NCI-H446 (cell line): ENCODE results near the gene RAE1.
A peak's percentile ranks its signal among the peaks of the same experiment; 100 is the strongest.

ENCODE experiments used
- DNase-seq, 2 experiments: peaks; one replicate each; lab custom pipeline; 2025; lab: John Stamatoyannopoulos, UW

Gene RAE1

GRCh38 chr20:57372157-57372556 lies 21.1 kb downstream of the RAE1 start:
- no peak for DNase-seq

DNA sequence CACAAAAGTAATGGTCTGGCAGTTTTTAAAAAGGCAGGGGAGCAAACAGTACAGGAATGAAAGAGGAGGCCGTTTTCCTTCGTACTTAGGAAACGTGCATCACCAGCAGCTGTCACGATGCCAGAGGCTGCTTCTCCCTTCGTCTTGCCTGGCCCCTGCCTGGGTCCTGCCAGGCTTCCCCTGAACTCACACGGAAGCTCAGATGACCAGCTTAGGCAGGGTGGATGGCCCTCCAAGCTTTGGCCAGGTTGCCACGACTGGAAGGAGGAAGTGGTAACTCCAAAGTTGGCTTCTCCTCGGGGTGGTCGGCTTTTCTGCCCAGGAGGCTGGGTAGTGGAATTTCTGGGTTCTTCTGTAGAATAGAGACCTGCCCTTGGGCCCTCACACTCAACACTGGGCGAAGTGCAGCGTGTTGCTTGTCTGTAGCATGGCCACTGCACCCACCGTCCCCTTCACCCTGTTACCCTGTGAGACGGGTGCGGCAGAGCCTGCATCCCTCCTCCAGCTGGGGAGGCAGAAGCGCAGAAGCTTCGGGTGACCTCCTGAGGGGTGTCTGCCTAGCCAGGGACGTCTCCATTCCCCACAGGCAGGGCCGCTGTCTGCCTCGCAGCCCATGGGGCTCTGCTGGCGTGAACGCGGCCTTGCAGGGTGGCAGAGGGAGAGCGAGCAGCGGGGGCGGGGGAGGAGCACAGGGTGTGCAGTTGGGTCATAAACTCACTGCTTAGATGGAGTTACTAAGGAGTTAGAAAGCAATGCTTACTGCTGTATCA lies 21.7 kb downstream of the RAE1 start:
- DNase-seq: no peak

- DNase-seq: no peak
These were observed 23.4 kb downstream of the RAE1 start for GRCh38 chr20:57374343-57374930.

DNA sequence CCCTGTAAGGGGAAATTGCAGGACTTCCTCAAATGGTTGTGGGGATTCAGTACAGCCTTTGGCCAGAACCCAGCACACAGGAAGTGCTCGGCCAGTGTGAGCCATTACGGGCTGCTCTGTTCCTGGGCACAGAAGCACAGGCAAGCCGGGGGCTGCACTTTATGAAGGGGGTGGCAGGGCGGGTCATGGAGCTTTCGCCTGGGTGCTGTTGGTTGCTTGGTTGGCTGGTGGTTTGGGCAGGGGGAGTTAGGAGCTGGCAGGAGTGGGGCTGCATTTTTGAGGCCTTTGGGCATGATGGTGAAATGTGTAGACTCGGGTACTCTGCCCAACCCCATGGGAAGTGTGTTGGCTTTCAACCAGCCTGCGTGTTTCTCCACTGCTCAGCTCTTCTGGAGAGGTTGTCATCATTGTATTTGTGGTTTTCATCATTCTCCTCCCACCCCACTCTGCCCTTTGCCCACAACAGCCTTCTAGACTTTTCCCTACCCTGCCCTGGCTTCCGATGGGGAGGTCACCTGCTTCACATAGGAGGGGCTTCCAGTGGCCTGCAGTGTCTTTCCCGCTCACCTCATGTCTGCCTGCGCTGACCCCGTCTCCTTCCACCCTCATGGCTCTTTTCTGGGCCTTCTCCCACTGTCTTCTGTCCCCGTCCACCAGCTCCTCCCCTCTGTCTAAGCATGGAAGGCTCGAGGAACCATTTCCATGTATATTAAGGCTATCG lies 24.0 kb downstream of the RAE1 start:
- DNase-seq: no peak

GRCh38 chr20:57375652-57376230 lies 24.7 kb downstream of the RAE1 start:
- no peak for DNase-seq

- no peak for DNase-seq
These were observed 26.3 kb downstream of the RAE1 start for GRCh38 chr20:57377350-57377749.

DNA sequence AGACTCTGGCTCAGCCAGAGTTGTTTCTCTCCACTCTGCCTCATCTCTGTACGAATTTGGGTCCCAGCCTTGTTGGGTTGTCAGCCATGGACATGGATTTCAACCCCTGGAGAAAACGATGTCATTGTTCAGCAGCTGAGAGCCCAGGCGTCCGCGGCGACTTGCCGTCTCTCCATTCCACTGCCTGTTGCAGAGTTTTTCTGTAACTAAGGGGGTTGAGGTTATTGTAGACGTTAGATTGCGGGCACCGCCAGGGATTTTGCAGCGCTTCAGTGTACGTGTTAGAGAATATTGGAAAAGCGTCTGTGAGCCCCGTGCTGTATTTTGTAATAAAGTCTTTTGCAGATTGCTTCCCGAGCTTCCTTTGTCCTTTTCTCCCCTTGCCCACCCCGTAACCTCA lies 27.1 kb downstream of the RAE1 start:
- no peak for DNase-seq

DNA sequence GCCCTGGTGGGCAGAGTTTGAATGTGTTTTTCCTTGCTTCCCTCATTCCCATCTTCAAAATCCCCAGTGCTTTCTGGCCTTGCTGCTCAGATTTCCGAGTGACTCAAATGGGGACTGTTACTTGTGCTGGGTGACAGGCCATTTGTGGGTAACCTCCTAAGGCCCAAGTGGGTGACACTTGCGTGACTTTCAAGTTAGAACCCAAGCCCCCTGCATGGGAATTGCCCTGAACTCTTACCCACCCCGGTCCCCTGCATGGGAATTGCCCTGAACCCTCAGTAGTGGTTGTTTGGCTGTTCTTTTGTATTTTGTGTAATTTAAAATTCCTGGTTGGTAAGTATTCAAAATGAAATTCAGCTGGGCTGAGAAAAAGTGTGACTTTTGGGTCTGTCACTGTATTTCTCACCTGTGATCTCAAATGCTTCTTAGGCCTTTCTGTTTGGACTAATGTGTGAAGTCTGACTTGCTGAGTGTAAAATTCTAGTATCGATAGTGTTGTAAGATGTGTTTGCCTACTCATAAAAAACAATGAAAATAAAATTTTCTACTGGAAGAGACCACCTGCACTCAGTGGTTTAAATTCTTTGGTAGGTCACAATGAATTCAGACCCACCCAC lies 27.7 kb downstream of the RAE1 start:
- no peak for DNase-seq

- DNase-seq: no peak
These were observed 28.2 kb downstream of the RAE1 start for GRCh38 chr20:57379263-57379647.

DNA sequence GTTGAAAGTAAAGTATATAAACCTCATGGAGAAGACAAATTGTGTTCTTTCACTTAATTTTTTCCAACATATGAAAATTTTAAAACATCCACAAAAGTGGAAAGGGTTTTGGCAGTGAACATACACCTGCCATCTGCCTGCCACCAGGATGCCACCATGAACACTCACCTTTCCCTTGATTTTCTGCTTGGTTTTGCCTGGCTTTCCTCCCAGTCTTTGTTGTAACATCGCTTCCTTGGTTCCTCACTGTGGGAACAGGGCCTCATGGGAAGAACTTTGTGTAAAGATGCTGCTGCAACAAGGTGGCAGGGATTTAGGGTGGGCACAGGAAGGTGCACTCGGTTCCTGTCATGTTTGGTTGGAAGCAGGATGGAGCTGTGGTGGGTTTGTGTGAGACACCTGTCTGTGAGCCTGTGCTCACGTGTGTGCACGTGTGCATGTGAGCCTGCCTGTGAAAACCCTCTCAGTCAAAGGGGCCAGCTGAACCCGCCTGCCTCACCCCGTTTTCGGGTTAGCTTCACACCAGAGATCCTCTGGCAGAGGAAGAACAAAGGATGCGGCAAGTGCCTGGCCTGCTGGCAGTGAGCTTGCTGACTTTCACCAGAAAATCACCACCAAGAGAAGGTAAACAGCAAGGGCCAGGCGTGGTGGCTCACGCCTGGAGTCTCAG lies 29.2 kb downstream of the RAE1 start:
- no peak for DNase-seq

DNA sequence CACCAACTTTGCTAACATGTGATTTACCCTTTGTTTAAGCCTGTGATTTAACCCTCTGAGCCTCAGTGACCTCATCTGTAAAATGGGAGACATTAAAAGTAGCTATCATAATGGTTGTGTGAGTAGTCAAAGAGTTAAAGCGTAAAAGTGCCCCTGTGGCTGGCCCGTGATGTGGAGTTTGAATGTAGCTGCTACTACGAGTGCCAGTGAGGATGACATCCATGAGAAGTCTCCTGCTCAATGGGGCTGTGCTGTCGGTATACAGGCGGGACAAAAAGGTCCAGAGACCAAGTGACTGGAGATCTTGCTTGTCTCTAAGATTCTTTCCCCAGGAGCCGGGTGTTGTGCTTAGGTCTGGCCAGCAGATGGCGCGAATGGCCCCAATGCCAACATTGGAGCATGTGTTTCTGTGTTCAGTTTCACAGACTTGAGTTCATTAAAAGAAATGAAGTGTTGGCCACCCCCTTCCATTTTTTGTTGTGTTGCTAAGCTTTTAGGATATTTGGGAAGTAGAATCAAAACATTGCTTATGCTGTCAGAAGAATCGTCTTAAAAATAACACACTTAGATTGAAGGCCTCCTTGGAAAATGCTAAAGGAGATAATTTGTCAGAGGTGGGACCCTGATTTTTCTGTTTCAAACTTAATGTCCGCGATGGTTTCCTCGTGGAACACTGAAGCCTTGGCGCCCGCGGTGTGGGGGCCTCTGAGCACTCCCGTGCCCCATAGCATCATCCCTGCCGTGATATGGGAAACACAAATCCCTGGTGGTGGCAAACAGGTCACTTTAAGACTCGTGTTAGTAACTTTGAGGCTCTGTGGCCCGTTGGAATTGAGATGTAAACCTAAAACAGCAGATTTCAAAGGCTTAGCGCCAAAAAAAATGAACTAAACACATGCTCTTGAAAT lies 30.8 kb downstream of the RAE1 start:
- DNase-seq: peak; percentile 46 to 79

DNA sequence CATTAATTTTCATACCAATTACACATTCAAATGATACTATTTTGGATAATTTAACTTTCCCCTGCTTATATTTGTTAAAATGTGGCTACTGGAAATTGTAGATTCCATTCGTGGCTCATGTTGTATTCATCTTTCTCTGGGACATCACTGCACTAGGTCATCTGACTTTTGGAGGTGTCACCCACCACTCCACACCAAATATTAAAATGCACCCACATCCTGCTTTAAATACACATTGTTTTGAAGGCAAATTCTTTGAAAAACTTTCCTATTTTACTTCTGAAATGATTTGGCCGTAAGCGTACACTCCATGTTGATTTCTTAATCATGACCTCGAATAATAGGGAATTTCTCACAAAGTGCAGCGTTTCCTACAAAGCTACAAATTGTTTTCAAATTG lies 31.5 kb downstream of the RAE1 start:
- DNase-seq: no peak

DNA sequence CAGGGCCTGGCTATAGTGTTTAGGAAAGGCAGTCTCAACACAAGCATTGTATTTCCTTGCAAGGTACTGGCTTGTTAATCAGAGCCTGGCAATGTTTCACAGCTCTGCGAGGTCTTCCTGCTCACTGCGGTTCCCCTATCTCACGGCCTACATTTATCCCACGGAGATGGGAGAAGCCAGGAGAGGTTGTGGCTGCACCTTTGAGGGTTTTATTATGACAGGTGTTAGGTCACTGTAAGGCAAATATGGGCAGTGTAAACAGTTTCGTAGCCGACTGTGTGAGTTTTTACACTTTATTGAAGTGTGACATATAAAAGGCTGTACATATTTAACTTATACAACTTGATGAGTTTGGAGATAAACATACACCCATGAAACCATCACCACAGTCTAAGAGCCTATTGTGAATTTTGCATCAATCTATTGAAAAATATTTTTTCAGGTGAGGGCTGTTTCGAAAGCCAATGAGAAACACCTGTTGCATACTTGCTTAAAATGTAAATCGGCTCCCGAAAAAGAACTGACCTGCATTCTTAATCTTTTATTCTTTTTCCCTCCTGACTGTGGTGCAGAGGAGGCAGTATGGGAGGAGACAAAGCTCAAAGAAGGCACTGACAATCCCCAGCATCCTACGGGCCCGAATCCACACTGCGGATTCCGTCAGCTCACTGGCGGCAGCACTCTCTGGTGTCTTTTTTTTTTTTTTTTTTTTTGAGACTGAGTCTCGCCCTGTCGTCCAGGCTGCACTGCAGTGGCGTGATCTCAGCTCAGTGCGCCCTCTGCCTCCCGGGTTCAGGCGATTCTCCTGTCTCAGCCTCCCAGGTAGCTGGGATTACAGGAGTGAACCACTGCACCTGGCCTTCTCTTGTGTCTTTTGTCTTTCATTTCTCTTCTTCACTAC lies 32.6 kb downstream of the RAE1 start:
- DNase-seq: no peak

- no peak for DNase-seq
These were observed 33.4 kb downstream of the RAE1 start for GRCh38 chr20:57384486-57384885.

DNA sequence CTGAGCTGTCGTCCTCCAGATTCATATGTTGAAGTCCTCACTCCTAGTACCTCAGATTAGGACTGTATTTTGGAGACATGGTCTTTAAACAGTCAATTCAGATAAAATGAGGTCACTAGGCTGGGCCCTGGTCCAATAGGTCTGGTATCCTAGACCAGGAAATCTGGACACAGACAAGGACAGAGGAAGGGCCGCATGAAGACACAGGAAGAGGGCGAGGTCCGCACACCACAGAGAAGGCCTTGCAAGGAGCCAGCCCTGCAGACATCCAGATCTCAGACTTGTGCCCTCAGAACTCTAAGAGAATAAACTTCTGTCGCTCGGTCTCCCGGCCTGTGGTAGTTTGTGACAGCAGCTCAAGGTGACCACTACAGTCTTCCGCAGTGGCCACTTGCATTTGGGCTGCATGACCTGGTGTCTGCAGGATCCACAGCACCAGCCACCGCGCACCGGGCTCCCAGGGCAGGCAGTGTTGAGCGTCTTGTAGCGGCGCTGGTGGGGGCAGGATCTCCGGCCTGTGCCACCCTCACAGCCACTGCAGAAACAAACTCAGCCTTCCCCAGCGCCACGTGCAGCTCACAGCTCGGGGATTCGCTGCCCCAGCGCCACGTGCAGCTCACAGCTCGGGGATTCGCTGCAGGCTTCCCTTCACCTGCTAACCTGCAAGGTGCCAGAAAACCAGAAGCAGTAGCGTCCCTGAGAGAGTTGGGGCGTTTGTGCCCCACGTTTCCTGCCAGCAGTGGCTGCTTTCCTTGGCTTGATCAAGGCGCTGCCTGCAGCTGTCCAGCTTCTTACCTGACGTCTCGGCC lies 34.1 kb downstream of the RAE1 start:
- no peak for DNase-seq

DNA sequence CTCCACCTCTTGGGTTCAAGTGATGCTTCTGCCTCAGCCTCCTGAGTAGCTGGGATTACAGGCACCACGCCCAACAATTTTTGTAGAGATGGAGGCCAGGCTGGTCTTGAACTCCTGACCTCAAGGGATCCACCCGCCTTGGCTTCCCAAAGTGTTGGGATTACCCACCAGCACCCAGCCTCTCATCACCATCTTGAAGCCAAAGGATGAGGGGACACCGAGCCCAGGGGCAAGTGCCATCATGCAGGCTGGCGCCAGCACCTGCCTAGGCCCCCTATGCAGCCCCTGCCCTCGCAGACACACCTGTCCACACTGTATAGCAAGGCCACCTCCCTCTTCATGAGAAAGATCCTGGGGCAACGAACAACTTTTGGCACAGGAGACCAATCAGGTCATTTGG lies 34.9 kb downstream of the RAE1 start:
- DNase-seq: no peak

DNA sequence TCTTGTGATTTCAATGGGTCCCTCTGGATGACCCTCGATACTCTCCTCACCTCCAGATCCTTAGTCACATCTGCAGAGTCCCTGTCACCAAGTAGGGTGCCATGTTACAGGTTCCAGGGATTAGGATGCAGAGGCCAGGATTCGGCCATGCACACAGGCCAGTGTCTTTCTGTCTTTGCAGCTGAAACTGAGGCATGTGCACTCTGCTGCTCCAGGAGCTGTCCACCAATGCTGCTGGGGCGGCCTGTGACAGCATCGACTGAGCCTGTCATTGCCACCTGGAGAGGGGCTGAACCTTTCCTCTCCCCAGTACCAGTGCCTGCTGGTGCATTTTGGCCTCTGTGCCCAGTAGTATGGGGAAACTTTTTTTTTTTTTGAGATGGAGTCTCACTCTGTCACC lies 35.7 kb downstream of the RAE1 start:
- DNase-seq: no peak

DNA sequence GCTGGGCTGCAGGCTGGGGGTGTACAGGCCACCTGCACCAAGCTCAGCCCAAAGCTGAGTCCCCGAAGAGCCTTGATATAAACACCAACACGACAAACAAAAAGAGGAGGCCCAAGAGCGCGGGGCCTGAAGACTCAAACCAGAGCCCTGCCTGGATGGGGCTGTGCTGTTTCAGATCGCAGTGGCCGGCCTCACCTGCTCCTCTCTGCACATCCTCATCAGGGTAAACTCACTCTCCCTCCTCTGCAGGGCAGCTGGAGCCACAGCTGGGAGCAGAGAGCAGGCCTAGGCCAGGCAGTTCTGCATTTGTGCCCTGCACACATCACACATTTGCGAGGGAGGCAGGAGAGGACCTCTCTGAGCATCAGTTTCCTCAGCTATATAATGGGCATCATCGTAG lies 36.4 kb downstream of the RAE1 start:
- no peak for DNase-seq

DNA sequence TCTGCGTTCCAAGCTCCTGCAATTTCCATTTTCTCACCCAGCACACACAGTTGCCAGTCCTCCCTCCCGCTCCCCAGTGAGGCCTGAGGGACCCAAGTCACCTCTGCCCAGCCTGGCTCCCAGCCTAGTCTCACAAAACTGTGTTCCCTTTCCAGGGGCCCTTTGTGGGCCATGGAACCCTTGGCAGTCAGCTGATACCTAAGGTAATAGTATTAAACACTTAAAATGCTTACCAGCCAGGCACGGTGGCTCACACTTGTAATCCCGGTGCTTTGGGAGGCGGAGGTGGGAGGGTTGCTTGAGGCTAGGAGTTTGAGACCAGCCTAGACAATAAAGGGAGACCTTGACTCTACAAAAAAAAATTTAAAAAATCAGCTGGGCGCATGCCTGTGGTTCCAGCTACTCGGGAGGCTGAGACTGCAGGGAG lies 36.9 kb downstream of the RAE1 start:
- no peak for DNase-seq
